Keratinocyte (primary cell): ENCODE measurements around the gene SMC2.

ENCODE experiments used
- EZH2 ChIP-seq: IDR thresholded peaks from one replicate; pipeline ENCODE4 v1.6.1; 2012; ENCODE audit warnings: inconsistent platforms, mild to moderate bottlenecking, low read length, moderate library complexity
- TF ChIP-seq, protein P1 (sequence below), 3 experiments: IDR thresholded peaks in 1 of 3; conservative IDR thresholded peaks in 1 of 3; optimal IDR thresholded peaks in 1 of 3; 2 replicates in 2 of 3; 3 replicates in 1 of 3; pipeline versions ENCODE3 to v1.5.1; 2011; ENCODE audit warnings: low read length in 3 of 3, mild to moderate bottlenecking in 3 of 3, moderate library complexity in 2 of 3, control low read depth in 1 of 3, inconsistent platforms in 1 of 3; ENCODE audit not compliant: insufficient read depth in 2 of 3; ENCODE audit errors: extremely low read depth in 1 of 3

DNA sequence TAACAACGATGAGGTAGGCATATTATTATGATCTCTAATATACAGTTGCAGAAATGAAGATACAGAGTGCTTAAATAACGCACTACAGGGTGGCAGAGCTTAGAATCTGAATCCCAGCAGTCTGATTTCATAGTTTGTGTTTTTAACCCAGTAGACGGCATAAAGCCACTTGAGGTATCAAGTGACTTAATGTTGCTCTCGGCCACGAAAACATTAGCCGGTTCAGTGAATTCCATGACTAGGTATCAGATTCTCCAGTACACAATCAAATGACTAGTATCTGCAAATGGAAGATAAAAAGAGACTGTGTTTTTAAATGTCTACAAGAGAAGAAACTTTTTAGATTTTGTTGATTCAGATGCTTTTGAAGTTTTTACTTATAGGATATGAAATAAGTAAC, 24.8 kb downstream of the SMC2 start:
- no peak for TF ChIP-seq EZH2
- TF ChIP-seq, protein P1, sequence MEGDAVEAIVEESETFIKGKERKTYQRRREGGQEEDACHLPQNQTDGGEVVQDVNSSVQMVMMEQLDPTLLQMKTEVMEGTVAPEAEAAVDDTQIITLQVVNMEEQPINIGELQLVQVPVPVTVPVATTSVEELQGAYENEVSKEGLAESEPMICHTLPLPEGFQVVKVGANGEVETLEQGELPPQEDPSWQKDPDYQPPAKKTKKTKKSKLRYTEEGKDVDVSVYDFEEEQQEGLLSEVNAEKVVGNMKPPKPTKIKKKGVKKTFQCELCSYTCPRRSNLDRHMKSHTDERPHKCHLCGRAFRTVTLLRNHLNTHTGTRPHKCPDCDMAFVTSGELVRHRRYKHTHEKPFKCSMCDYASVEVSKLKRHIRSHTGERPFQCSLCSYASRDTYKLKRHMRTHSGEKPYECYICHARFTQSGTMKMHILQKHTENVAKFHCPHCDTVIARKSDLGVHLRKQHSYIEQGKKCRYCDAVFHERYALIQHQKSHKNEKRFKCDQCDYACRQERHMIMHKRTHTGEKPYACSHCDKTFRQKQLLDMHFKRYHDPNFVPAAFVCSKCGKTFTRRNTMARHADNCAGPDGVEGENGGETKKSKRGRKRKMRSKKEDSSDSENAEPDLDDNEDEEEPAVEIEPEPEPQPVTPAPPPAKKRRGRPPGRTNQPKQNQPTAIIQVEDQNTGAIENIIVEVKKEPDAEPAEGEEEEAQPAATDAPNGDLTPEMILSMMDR (optimal IDR thresholded peaks at IDR 0.05 in 1 of 3, IDR thresholded peaks at IDR 0.05 in 1 of 3, conservative IDR thresholded peaks at IDR 0.05 in 1 of 3; ENCODE audit: extremely low read depth in 1 of 3, insufficient read depth in 2 of 3, low read length in 3 of 3) = no peak
